Hematopoietic multipotent progenitor cell treated with erythropoietin and hydrocortisone succinate and interleukin-3 and kit ligand, for 8 days (in vitro differentiated cells): Measurements from ENCODE around the gene SVOPL.

ENCODE experiments used
- DNase-seq: peaks from one replicate; pipeline ENCODE4 v3.0.0-alpha.2; 2015

SVOPL gene

DNA sequence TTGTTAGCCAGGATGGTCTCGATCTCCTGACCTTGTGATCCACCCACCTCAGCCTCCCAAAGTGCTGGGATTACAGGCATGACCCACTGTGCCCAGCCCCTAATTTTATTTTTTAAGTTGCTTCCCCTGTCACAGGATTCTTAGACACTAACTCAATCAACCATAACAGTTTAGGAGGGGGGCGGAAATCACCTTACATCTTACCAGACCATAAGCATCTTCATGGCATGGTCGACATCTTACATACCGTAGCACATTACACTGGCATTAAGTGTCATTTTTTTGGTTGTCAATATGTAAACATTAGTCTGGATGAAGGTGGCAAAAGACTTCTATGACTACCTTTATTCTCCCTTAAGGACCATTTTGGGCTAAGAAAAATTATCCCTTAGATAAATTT lies 145.5 kb downstream of the SVOPL start:
- no peak for DNase-seq

GRCh38 chr7:138554674-138555073 lies 146.5 kb downstream of the SVOPL start:
- DNase-seq = no peak

- DNase-seq = no peak
These were observed 147.4 kb downstream of the SVOPL start for GRCh38 chr7:138553805-138554204.

- DNase-seq = no peak
These were observed 150.1 kb downstream of the SVOPL start for GRCh38 chr7:138551102-138551501.

DNA sequence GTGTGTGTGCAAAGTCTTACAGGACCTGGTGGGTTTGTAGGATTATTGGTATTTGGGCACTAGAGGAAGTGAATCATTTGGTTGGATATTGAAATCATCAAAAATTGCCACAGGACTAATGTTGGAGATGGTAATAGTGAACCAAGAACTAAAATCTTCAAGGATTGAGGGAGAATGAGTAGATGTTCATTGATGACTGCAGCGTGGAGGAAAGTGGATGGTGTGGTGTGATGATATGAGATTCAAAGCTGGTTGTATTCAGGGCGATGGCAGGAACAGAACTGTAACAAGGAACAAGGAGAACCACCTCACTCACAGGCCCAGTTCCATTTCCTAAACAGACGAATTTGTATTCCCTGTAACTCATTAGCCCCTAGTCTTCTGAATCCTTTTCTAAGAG lies 150.8 kb downstream of the SVOPL start:
- DNase-seq = no peak

DNA sequence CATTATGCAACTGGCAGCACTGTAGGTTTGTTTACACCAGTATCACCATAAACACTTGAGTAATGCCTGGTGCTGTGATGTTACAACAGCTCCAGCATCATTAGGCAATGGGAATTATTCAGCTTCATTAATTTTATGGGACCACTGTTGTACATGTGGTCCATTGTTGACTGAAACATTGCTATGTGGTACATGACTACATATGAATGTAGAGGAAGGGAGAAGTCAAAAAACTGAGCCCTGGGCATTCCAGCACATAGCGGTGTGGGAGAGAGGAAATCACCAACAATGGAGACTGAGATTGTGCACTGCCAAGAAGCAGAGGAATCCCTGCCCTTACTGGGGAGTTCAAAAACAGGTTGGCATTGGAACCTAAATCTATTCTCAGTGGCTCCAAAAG lies 152.1 kb downstream of the SVOPL start:
- no peak for DNase-seq

DNA sequence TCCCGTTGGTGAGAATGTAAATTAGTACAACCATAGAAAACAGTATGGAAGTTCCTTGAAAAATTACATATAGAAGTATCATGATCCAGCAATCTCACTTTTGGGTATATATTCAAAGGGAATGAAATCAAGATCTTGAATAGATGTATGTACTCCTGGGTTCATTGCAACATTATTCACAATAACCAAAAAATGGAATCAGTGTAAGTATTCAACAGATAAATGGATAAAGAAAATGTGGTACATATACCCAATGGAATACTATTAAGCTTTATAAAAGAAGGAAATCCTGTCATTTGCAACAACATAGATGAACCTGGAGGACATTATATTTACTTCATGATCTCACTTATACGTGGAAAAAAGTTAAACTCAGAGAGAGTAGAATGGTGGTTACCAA lies 154.3 kb downstream of the SVOPL start:
- no peak for DNase-seq

DNA sequence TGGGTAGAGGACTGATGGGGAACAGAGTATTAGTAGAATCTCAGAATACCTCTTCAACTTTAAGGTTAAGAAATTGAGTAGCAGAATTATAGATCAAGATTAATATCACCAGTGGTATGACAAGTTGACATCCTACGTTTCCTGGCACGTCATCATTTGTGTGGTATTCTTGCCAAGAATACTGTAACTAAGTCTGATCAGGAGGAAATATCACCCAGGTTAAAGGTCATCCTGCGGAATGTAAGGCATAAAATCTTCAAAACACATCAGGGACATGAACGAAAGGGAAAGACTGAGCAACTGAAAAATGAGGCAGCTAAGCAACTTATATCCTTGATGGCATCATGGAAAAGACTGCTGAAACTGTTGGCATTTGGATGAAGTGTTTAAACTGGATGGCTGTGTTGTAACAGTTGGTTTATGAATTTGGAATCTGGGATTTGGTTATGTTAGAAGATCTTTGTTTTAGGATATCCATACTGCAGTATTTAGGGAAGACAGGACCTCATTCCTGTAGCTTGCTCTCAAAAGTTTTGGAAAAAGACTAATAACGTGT lies 155.0 kb downstream of the SVOPL start:
- no peak for DNase-seq

GRCh38 chr7:138545123-138545522 lies 156.0 kb downstream of the SVOPL start:
- DNase-seq = no peak
